Measurements from ENCODE around the gene GDPGP1.

Gene GDPGP1

GRCh38 chr15:90223441-90224165, 10.4 kb upstream of the GDPGP1 start:
- no peak for DNase-seq (ENCODE audit: extremely low read depth in 1 of 2, low read depth in 1 of 2)

GRCh38 chr15:90225047-90225446, 9.0 kb upstream of the GDPGP1 start:
- no peak for DNase-seq (ENCODE audit: extremely low read depth in 1 of 2, low read depth in 1 of 2)

GRCh38 chr15:90225504-90226234, 8.3 kb upstream of the GDPGP1 start:
- DNase-seq (ENCODE audit: extremely low read depth in 1 of 2, low read depth in 1 of 2) = no peak

DNA sequence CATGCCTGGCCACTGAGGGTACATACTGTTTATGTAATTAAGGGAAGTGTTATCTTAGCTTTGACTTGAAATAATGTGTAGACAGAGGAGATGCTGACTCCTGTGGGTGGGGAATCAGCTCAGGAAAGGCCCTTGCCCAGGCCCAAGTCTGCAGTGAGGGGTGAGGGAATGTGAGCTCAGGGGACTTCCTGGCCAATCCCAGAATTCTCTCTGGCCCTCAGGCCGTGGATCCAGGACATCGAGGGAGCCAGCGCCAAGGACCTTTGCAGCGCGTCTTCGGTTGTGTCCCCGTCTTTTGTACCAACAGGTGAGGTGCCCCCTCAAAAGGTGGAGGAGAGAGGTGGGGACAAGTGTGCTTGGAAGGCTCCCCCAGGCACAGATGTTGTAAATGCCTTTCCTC, 6.7 kb upstream of the GDPGP1 start:
- no peak for DNase-seq (ENCODE audit: extremely low read depth in 1 of 2, low read depth in 1 of 2)

DNA sequence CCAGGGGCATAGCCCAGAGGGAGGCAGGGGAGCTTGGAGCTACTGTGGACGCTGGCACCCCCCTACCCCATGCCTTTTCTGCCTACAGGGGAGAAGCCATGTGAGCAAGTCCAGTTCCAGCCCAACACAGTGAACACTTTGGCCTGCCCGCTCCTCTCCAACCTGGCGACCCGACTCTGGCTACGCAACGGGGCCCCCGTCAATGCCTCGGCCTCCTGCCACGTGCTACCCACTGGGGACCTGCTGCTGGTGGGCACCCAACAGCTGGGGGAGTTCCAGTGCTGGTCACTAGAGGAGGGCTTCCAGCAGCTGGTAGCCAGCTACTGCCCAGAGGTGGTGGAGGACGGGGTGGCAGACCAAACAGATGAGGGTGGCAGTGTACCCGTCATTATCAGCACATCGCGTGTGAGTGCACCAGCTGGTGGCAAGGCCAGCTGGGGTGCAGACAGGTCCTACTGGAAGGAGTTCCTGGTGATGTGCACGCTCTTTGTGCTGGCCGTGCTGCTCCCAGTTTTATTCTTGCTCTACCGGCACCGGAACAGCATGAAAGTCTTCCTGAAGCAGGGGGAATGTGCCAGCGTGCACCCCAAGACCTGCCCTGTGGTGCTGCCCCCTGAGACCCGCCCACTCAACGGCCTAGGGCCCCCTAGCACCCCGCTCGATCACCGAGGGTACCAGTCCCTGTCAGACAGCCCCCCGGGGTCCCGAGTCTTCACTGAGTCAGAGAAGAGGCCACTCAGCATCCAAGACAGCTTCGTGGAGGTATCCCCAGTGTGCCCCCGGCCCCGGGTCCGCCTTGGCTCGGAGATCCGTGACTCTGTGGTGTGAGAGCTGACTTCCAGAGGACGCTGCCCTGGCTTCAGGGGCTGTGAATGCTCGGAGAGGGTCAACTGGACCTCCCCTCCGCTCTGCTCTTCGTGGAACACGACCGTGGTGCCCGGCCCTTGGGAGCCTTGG, 5.9 kb upstream of the GDPGP1 start:
- DNase-seq (ENCODE audit: extremely low read depth in 1 of 2, low read depth in 1 of 2) = no peak

GRCh38 chr15:90228960-90229359, 5.0 kb upstream of the GDPGP1 start:
- no peak for DNase-seq (ENCODE audit: extremely low read depth in 1 of 2, low read depth in 1 of 2)

GRCh38 chr15:90230071-90230494, 3.9 kb upstream of the GDPGP1 start:
- DNase-seq (ENCODE audit: extremely low read depth in 1 of 2, low read depth in 1 of 2) = no peak

DNA sequence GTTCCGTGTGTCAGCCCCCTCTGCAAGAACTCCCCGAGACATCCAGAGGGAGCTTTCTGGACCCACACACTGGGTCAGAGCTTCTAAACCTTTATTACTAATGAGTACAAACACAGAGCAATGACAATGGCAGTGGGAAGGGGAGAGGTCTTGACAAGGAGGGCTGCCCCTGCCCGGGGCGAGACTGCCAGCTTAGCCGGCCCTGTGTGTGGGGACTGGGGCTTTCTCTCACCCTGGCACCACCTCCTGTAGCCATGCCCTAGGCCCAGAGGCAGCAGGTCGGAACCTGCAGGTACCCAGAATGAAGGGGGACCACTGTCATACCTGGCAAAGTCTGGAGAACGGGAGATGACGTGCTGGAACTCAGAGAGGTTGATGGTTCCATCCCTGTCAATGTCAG, 3.4 kb upstream of the GDPGP1 start:
- no peak for DNase-seq (ENCODE audit: extremely low read depth in 1 of 2, low read depth in 1 of 2)

DNA sequence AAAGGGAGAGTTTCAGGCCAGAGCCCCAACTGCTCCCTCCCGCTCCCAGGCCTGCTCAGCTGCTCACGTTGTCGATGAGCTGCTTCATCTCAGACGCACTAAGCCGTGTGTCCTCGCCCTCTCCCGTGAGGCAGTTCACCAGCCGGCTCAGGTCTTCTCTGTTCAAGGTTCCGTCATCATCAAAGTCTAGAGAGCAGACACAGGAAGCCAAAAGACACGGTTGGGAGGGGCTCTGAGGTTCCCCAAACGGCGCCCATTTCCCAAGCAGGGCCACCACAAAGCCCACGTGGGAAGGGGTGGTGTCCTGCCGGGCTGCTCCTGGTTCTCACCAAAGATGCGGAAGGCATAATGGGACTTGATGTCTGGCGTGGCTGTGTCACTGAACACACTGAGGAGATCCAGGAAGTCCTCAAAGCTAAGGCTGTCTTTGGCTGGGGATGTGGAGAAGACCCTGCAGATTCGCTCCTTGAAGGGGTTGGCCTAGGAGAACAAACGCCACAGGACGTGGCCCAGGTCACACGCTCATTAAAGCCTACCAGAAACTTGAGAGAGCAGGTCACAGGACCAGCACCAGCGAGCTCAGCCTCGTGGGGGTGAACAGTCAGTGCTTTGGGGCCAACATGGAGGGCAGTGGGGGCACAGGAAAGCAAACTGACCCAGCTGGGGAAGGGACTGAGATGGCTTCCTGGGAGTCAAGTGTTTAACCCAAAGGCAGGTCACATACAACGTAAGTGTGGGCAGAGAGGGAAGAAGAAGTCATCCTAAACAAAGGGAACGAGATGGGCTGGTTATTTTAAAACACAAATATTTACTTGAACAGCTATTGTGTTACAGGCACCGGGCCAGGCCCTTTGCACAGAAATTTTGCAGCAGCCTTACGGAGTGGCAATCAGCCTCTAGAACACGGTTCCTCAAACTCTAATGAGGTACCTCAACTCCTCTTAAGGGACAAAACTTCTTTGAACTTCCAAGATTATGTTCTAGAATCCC, 2.7 kb upstream of the GDPGP1 start:
- DNase-seq (ENCODE audit: extremely low read depth in 1 of 2, low read depth in 1 of 2) = peak in 1 of 2 donors; percentile 52

GRCh38 chr15:90232196-90232595, 1.8 kb upstream of the GDPGP1 start:
- peak in 1 of 2 donors; percentile 11 for DNase-seq (ENCODE audit: extremely low read depth in 1 of 2, low read depth in 1 of 2)

GRCh38 chr15:90232941-90233386, 1.0 kb upstream of the GDPGP1 start:
- no peak for DNase-seq (ENCODE audit: extremely low read depth in 1 of 2, low read depth in 1 of 2)

DNA sequence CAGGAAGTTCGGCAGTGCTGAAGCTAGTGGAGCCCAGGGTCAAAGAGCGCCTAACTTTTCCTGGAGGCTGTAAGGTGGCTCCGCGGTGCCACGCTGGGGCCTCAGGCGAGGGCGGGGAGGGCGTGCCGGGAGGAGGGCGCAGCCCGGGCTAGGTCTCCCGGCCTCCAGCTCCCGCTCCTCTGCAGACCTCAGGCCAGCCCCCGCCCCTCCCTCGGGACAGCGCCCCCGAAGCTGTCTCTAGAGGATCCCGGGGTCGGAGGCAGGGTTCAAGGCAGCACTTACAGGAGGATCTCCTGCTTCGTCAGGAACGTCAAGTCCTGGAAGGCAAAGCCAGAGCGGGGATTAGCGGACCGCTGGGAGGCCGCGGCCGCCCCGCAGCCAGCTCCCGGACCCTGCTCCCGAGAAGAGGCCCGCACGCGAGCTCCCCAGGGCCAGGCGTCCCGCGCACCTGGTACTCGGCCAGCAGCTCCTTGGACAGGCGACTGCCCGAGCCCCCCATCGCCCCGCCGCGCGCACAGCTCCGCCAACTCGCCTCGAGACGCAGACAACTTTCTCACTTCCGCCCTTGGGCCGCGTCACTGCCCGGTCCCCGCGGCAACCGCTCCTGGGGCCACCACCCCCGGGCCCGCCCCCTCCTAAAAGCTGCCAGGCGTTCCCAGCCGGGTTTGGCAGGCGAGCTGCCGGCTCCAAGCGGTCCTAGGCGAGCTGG, 468 bp upstream of the GDPGP1 start, which contains the start of gene CIB1:
CIB1 (minus strand) TSS at position 555 of the 709 bp plus-strand sequence; CDS start at position 499, 56 bp downstream.
- peak; percentile 96 to 98 for DNase-seq (ENCODE audit: extremely low read depth in 1 of 2, low read depth in 1 of 2)

DNA sequence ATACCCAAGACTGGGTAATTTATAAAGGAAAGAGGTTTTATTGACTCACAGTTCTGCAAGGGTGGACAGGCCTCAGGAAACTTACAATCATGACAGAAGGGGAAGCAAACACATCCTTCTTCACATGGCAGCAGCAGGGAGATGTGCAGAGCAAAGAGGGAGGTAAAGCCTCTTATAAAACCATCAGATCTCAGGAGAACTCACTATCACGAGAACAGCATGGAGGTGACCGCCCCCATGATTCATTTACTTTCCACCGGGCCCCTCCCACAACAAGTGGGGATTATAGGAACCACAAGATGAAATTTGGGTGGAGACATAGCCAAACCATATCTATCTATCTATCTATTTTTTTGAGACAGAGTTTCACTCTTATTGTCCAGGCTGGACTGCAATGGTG, 5.4 kb downstream of the GDPGP1 start:
- DNase-seq (ENCODE audit: extremely low read depth in 1 of 2, low read depth in 1 of 2) = no peak

- DNase-seq (ENCODE audit: extremely low read depth in 1 of 2, low read depth in 1 of 2) = no peak
These were observed 6.8 kb downstream of the GDPGP1 start for GRCh38 chr15:90240856-90241255.

DNA sequence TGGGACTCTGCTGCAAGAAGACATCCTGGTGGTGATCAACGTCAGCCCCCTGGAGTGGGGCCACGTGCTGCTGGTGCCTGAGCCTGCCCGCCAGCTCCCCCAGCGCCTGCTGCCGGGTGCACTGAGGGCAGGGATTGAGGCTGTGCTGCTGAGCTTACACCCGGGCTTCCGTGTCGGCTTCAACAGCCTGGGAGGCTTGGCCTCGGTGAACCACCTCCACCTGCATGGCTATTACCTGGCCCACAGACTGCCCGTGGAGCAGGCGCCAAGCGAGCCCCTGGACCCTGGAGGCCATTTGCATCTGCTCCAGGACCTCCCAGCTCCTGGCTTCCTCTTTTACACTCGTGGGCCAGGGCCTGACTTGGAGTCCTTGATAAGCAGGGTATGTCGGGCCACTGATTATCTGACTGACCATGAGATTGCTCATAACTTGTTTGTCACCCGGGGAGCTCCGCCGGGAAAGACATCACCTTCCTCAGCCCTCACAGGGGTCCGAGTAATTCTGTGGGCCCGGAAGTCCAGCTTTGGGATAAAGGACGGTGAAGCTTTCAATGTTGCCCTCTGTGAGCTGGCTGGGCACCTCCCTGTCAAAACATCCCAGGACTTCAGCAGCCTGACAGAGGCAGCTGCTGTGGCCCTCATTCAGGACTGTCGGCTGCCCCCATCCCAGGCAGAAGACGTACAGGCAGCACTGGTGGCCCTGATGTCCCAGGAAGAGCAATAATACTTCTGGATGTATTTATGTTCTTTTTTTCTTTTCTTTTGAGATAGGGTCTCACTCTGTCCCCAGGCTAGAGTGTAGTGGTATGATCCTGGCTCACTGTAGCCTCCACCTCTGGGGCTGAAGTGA, 7.6 kb downstream of the GDPGP1 start:
- DNase-seq (ENCODE audit: extremely low read depth in 1 of 2, low read depth in 1 of 2) = no peak

DNA sequence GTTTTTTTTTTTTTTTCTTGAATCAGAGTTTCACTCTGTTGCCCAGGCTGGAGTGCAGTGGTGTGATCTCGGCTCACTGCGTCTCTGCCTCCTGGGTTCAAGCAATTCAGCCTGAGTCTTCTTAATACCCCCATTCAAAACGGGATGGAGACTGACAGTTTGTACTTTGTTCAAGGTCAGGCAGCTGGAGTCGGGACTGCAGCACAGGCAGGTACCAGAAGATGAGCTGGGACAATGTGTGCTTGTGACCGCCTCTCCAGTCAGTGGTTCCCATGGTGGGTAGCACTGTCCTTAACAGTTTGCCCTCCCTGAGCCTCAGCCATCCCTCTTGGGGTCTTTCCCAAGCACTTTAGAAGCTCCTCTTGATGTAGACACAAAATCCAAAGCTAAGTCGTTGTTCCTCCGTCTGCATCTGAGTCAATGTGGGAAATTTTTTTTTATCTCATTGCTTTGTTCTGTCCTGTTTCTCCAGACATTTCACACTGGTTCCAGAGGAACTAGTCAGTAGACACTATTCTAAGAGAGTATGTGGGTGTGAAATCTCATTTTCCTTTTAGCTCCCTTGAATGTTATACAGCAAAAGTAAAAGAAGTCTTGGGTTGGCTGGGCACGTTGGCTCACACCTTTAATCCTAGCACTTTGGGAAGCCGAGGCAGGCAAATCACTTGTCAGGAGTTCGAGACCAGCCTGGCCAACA, 10.1 kb downstream of the GDPGP1 start:
- no peak for DNase-seq (ENCODE audit: extremely low read depth in 1 of 2, low read depth in 1 of 2)

DNA sequence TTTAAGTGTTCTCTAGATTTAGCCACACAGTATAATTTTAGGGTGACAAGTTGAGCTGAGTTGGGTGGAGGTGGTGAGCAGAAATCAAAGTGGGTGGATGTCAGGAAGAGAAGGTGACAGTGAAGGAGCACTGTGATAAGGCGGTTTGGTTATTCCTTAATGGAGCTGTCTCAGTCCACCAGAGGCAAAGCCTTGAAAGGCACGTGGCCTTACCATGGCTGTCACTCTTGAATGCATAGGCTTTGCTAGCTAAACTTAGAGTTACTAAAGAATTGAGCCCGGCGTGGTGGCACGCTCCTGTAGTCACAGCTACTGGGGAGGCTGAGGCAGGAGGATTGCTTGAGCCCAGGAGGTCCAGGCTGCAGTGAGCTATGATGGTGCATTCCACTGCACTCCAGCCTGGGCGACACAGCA, 14.8 kb downstream of the GDPGP1 start:
- no peak for DNase-seq (ENCODE audit: extremely low read depth in 1 of 2, low read depth in 1 of 2)

Data from stimulated activated CD8-positive, alpha-beta memory T cell treated with anti-CD3 and anti-CD28 coated beads, Interleukin-7, amount 100 ng/mL, for 48 hours (primary cell).